ENCODE measurements around the gene LIN7A.

LIN7A gene

GRCh38 chr12:80825506-80825905 lies 112.2 kb downstream of the LIN7A start:
- no peak for TF ChIP-seq GATA3 (IDR thresholded peaks at IDR 0.05; ENCODE audit: low read depth, low read length)
- TF ChIP-seq GATA2 (IDR thresholded peaks at IDR 0.05; ENCODE audit: low read depth, low read length): no peak

GRCh38 chr12:80823393-80823792 lies 114.3 kb downstream of the LIN7A start:
- TF ChIP-seq GATA3 (IDR thresholded peaks at IDR 0.05; ENCODE audit: low read depth, low read length) (no peak), GATA2 (IDR thresholded peaks at IDR 0.05; ENCODE audit: low read depth, low read length) (no peak)

GRCh38 chr12:80821513-80822000 lies 116.2 kb downstream of the LIN7A start:
- TF ChIP-seq GATA3 (IDR thresholded peaks at IDR 0.05; ENCODE audit: low read depth, low read length) (no peak), GATA2 (IDR thresholded peaks at IDR 0.05; ENCODE audit: low read depth, low read length) (no peak)

- no peak for TF ChIP-seq GATA3 (IDR thresholded peaks at IDR 0.05; ENCODE audit: low read depth, low read length)
Measured at GRCh38 chr12:80818878-80819277, 118.9 kb downstream of the LIN7A start.

- no peak for TF ChIP-seq GATA3 (IDR thresholded peaks at IDR 0.05; ENCODE audit: low read depth, low read length)
- TF ChIP-seq GATA2 (IDR thresholded peaks at IDR 0.05; ENCODE audit: low read depth, low read length): no peak
Measured at GRCh38 chr12:80815351-80815750, 122.4 kb downstream of the LIN7A start.

GRCh38 chr12:80814453-80814852 lies 123.3 kb downstream of the LIN7A start:
- no peak for TF ChIP-seq GATA2 (IDR thresholded peaks at IDR 0.05; ENCODE audit: low read depth, low read length)
- no peak for TF ChIP-seq GATA3 (IDR thresholded peaks at IDR 0.05; ENCODE audit: low read depth, low read length)

- no peak for TF ChIP-seq GATA3 (IDR thresholded peaks at IDR 0.05; ENCODE audit: low read depth, low read length)
- no peak for TF ChIP-seq GATA2 (IDR thresholded peaks at IDR 0.05; ENCODE audit: low read depth, low read length)
Measured at GRCh38 chr12:80813820-80814219, 123.9 kb downstream of the LIN7A start.

- TF ChIP-seq GATA2 (IDR thresholded peaks at IDR 0.05; ENCODE audit: low read depth, low read length): no peak
- no peak for TF ChIP-seq GATA3 (IDR thresholded peaks at IDR 0.05; ENCODE audit: low read depth, low read length)
Measured at GRCh38 chr12:80811957-80812708, 125.6 kb downstream of the LIN7A start.

GRCh38 chr12:80810874-80811273 lies 126.9 kb downstream of the LIN7A start:
- no peak for TF ChIP-seq GATA3 (IDR thresholded peaks at IDR 0.05; ENCODE audit: low read depth, low read length)
- no peak for TF ChIP-seq GATA2 (IDR thresholded peaks at IDR 0.05; ENCODE audit: low read depth, low read length)

GRCh38 chr12:80807640-80808288 lies 130.0 kb downstream of the LIN7A start:
- TF ChIP-seq GATA3 (IDR thresholded peaks at IDR 0.05; ENCODE audit: low read depth, low read length): no peak
- TF ChIP-seq GATA2 (IDR thresholded peaks at IDR 0.05; ENCODE audit: low read depth, low read length): no peak

GRCh38 chr12:80805106-80805505 lies 132.6 kb downstream of the LIN7A start:
- TF ChIP-seq GATA3 (IDR thresholded peaks at IDR 0.05; ENCODE audit: low read depth, low read length) (no peak), GATA2 (IDR thresholded peaks at IDR 0.05; ENCODE audit: low read depth, low read length) (no peak)

- TF ChIP-seq GATA3 (IDR thresholded peaks at IDR 0.05; ENCODE audit: low read depth, low read length) (no peak), GATA2 (IDR thresholded peaks at IDR 0.05; ENCODE audit: low read depth, low read length) (no peak)
Measured at GRCh38 chr12:80802652-80803400, 134.9 kb downstream of the LIN7A start.

- TF ChIP-seq GATA2 (IDR thresholded peaks at IDR 0.05; ENCODE audit: low read depth, low read length) (no peak), GATA3 (IDR thresholded peaks at IDR 0.05; ENCODE audit: low read depth, low read length) (no peak)
Measured at GRCh38 chr12:80798281-80798680, 139.5 kb downstream of the LIN7A start.

- TF ChIP-seq GATA3 (IDR thresholded peaks at IDR 0.05; ENCODE audit: low read depth, low read length) (no peak), GATA2 (IDR thresholded peaks at IDR 0.05; ENCODE audit: low read depth, low read length) (no peak)
Measured at GRCh38 chr12:80794551-80794950, 143.2 kb downstream of the LIN7A start.
